GM19351 (cell line): Measurements from ENCODE around the gene IZUMO1.
"Not testable (repeated sequence)": the region's sequence is repeated elsewhere in the genome, so short reads cannot be mapped to it uniquely, and the experiment has no call there.

Experiments
- ATAC-seq: cut with Tn5 transposase; IDR thresholded peaks from one replicate; pipeline ENCODE4 v1.9.1; 2021; ENCODE audit warnings: mild to moderate bottlenecking, moderate library complexity; ENCODE audit not compliant: unreplicated experiment

The IZUMO1 gene

DNA sequence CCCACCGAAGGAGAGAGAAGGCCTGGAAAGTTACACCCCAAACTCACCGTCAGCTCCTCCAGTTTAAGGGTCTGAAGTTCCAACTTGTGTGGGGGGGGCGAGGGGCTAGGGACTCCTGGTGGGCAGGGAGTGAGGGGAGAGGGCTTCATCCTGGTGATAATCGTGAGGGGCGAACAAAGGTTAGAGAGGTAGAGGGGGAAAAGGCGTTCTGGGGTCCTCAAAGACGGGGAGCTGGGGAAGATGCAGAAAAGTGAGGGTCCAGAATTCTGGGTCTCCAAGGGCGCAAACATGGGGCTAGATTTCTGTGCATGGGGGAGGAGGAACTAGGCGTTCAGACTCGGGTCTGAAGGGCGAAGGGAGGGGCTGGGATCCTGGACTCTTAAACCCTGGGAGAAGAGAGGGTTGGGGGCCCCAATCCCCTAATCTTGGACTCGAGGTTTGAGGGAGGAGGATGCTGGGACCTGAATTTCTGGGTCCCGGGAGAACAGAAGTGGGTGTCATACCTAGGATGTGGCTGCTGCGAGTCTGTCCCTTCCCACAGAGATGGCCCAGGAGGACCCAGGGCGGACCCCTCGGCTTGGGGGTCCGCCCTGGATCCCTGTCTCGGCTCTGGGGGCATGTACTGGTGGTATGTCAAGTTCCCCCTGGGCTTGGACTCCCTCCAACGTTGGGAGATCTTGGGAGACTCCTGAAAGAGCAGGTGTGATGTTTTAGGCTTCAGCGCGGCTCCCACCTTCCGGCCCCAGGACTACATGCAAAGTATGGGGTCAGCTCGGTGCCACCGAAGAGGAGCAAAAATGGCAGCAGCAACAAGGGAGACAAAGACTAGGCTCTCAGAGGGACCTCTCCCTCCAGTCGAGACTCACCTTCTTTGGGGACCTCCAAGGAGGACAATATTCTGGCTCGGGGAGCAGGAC, 31.7 kb downstream of the IZUMO1 start:
- ATAC-seq, result no peak

DNA sequence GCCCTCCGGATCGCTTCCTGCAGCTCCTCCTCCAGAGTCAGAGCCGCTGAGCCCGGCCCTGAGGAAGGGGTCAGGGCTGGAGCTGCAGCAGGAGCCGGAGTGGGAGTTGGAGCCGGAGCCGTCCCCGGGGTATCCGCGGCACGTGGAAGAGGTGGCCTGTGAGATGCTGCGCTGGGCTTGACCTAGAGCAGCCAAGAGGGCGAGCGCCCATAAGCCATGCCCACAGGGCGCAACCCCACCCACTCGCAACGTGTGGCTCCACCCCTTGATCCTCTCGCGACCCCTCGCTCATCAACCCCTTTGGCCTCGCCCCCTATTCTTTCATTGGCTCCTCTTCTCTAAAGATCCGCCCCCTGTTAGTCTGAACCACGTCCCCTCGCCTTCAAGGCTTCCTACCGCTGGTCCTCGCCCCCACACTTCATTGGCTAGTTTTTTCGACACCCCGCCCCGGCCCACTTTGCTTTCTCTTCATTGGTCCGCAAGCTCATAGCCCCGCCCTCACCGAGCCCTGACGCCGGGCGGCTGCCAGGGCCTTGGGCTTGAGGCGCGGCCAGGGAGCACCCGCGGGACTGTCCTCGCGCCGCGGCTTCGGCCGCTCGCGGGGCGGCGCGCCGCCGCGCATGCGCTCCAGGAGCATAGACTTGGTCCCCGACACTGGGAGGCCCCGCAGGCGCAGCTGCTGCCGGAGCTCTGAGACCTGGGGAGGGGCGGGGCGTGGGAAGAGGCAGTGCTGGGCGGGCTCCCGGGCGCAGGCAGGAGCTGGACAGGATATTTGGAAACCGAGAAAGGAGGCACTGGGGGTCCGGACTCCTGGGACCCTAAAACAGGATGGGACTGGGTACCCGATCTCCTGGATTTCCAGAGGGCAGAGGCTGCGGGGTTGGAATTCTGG, 32.6 kb downstream of the IZUMO1 start:
- ATAC-seq, result peak; percentile 89

DNA sequence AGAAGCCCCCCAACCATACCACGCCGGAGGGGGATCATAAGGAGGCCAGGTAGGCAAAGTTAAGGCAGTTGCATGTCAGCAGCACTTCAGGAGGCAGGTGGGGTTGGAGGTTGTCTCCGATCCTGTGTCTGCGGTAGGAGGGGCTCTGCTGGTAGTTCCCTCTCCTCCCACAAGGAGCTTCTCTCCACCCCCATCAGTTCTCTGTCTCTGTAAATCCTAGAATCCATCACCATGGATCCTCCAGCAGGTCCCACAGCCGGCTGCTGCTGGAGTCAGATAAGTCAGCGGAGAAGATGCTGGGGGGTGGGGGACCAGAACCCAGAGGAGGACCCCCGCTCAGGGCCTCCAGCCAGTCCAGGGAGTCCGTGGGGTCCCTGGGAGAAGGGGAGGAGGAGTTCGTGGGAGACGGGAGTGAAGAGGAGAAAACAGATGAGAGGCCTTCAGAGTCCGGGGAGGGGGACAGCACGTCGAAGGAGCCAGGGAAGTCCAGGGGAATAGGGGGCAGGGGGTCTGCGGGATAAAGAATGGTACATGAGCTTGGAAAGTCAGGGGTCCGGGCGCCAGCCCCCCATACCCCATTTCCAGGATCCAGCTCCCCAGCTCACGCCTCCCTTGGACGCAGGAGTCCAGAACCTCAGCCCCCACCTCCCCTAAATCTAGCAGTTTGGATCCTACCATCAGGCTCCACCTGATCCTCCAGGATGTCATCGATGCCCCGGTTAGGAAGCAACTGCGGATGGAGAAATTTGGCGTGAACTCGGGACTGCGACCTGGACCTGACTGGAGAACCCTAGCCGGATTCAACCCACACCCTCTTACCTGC, 33.5 kb downstream of the IZUMO1 start:
- ATAC-seq, result no peak

DNA sequence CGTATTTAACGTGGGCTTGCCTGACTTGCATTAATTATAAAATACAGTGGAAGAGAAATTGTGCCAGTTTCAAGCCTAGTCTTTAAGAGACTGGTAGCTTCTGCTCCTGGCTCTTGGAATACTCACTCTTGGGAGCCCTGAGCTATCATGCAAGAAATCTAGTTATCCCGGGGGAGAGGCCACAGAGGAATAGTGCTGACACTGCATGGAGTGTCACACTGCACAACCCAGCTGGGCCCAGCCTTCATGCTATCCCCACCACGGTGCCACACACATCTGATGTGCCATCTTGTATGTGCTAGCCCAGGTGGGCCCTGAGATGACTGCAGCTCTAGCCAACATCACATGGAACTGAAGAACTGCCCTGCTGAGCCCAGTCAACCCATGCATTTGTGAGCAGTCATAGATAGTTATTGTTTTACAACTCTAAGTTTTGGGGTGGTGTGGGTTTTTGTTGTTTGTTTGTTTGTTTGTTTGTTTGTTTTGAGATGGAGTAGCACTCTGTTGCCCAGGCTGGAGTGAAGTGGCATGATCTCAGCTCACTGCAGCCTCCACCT, 35.5 kb downstream of the IZUMO1 start:
- ATAC-seq, result no peak

DNA sequence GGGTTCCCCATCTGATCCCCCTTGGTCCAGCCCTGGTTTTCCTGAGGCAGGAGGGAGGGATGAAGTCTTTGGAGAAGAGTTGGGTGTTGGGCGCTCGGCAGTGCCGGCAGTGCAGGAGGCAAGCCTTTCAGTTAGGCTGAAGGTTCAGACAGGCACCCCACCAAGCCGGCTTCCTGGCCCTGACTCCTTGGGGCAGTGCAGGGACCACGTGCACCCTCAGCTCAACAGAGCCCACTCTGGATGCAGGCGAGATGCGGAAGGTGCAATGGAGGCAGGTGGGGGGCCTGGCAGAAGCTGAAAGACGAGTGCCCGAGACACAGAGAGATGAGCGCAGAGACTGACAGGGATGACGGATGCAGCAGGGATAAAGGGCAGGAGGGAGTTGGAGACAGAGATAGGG, 38.2 kb downstream of the IZUMO1 start:
- ATAC-seq, result no peak

DNA sequence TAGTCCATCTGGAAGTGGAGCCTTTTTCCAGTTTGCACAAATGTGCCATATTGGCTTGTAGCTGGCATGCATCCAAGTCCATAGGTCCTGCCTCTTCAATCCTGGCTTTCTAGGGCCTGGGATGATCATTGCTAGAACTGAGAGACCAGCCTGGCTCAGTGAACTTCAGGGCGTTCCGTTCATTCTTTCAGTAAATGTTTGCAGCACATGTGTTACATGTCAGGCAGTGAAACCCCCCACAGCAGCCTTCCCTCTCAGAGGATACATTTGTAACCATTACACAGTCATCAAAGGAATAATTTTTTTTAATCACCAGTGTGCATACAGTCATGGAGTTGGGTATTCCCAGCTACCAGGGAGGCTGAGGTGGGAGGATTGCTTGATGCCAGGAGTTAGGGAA, 41.3 kb downstream of the IZUMO1 start:
- no peak for ATAC-seq

DNA sequence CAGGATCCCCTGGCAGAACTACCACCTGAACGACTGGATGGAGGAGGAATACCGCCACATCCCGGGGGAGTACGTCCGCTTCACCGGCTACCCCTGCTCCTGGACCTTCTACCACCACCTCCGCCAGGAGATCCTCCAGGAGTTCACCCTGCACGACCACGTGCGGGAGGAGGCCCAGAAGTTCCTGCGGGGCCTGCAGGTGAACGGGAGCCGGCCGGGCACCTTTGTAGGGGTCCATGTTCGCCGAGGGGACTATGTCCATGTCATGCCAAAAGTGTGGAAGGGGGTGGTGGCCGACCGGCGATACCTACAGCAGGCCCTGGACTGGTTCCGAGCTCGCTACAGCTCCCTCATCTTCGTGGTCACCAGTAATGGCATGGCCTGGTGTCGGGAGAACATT, 43.4 kb downstream of the IZUMO1 start:
- no peak for ATAC-seq

DNA sequence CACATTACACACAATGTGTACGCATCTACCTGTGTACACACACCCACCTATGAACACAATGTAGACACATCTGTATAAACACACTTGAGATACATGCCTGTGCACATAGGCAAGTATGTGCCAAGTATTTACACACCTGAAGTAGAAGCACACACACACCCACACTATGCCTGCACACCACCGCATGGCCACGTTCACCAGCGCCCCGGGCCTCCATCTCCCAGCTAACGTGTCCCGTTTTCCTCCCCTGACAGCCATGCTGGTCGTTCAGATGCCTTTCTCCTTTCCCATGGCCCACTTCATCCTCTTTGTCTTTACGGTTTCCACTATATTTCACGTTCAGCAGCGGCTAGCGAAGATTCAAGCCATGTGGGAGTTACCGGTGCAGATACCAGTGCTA, 44.0 kb downstream of the IZUMO1 start:
- no peak for ATAC-seq

DNA sequence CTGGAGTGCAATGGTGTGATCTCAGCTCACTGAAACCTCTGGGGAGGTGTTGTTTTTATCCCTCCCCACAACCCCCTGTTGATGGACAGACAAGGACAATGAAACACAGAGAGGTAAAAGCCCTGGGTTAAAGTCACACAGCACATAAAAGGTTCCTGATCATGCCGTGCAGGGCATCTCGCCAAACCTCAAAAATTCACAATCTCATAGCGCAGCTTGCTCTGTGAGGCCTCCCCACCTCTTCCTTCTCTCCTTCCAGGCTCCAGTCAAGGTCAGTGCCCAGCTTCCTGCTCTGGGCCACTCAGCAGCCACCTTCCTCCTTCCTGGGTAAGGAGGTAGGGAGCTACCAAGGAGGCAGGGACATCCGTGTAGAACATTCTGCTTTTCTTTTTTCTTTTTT, 48.7 kb downstream of the IZUMO1 start:
- ATAC-seq, result no peak

DNA sequence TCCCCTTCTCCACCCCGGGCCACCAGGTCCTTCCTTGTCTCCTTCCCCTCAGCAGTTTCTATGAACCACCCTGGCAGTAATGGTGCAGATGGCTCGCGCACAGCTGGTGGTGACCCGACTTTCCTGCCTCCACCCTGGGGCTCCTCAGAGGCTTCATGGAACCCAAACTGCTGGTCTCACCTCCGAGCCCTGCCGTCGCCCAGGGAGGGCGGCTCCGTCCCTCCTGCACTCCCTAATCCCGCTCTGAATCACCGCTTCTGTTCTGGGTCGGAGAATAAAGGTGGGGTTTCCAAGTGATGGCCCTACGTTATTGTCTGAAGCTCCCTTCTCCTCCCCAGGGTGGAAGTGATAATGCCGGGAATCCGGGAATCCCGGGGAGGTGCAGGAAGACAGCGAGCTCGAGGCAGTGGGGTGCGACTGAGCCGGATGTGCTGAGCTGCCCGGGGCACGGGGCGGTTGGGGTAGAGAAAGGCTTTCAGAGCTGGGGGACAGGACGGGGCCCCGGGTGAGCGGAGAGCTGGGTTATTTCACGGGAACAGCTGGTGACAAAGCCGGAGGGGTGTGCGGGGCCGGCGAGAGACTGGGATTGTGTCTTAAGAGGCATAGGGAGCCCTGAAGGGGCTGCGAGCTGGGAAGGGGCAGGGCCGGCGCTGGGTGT, 50.2 kb downstream of the IZUMO1 start:
- ATAC-seq, result no peak

DNA sequence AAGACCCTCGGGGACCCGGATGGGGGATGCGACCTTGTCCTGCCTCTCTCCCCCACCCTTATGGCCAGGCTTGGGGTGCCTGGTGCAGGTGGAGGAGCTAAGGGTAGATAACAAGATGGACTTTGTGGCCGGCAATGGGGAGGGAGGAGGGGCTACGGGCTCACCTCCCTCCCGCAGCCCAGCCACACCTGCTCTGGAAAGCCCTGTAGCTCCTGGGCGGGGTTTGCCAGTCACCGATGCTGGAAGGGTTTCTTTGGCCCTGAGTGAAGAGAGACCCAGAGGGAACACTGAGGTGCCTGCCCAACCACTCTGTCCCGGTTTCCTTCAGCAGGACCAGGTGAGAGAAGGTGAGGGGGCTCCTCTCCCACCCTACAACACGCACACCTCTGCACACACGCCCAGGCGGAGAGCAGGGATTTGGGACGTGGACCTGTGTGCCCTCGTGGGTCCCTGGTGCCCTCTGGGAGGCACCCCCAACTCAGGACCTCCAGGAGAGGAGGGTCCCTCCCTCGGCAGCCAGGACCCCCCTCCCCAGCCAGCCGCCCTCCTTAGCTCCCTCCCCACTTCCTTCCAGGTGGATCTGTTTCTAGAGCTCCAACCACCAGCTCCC, 50.9 kb downstream of the IZUMO1 start, which contains the start of gene FUT2:
TSS of gene FUT2 (plus strand) at position 229 of the 610 bp plus-strand sequence. CDS start 6,986 bp downstream, outside the sequence.
- no peak for ATAC-seq

DNA sequence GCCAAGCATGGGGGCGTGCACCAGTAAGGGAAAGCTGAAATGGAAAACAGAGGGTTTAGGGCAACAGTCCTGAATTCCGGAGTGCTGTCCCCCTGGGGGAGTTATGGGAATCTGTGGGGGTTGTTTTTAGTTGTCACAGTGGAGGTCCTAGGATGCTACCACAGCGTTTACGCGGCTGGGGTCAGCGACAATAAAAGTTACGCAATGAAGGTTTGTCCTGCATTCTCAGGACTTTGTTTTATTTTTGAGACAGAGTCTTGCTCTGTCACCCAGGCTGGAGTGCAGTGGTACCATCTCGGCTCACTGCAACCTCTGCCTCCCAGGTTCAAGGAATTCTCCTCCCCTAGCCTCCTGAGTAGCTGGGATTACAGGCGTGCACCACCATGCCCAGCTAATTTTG, 53.1 kb downstream of the IZUMO1 start:
- not testable (repeated sequence) for ATAC-seq
